Airway epithelial cell (primary cell): ENCODE data around the gene PTRHD1. TPM values are rescaled to one million over a fixed set of nuclear protein-coding genes. Genes with fewer than 3 reads are reported as not detected.

Experiments used
- total RNA-seq: library from RNA; depleted of rRNA; stranded (reverse); fragments of >200 nt; gene quantifications from 2 replicates; pipeline ENCODE4 v1.2.3, GENCODE V29; 2015

The PTRHD1 gene
- total RNA-seq, result 24.0 and 29.8 TPM in 2 replicates

DNA sequence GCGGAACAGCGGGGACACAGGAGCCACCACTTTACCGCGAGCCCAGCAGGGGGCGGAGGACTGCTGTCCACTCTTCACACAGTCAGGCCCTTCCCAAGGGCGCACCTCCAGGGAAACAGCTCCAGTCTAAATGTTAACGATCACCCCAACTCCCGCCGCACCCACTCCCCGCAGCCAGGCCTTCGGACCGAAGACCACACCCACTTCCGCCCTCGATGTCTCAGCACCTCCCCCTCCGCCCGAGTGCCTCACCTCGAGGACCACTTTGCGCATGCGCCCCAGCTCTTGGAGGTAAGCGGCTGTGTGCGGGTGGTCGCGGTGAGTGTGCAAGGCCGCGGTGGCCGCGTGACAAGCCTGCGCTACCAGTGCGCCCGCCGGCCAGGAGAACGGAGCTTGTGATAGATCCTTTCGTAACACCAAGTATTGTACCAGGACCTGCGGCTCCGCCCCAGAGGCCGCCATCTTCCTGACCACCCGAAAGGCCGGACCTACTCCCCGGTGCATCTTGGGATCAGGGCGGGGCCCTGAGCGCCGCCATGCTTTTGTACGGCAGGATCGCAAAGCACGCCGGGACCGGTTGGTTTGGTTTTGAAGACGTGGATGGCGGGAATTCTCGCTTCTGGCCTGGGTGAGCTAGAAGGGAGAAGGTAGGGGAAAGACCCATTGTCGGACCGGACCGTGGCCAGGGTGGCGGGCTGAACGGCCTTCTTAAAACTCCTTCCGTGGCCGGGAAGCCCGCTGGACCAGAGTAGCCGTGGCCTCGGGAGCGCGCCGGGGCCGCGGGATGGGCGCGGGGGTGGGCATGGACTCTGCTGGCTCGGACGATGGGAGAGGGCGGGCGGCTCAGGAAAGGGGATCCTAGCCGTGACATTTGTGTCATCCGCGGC is at the start of gene PTRHD1, which contains the start of gene CENPO:
PTRHD1 (minus strand) TSS at position 518 of the 887 bp plus-strand sequence; CDS start at position 504, 14 bp downstream.
CENPO (plus strand) TSS at position 552 of the 887 bp plus-strand sequence. CDS start 495 bp downstream, outside the sequence.

Other genes with a start within 250 kb of the PTRHD1 start
- gene CENPO, start within 50 bp of the PTRHD1 start, total RNA-seq, result 9.5 and 15.7 TPM in 2 replicates
- gene ADCY3, start 126.8 kb upstream of the PTRHD1 start, total RNA-seq, result 28.9 and 35.2 TPM in 2 replicates
- 1.3 and 2.3 TPM in 2 replicates for gene DNAJC27, start 178.6 kb upstream of the PTRHD1 start, total RNA-seq
- gene EFR3B, start 248.7 kb upstream of the PTRHD1 start, total RNA-seq, result 0.23 and 0.28 TPM in 2 replicates